Neural progenitor cell (in vitro differentiated cells): ENCODE data around the gene TADA1. TPM values are rescaled to one million over a fixed set of nuclear protein-coding genes. Genes with fewer than 3 reads are reported as not detected.

Source experiments
- DNase-seq: peaks from one replicate; pipeline ENCODE4 v3.0.0-alpha.2; 2016; ENCODE audit warnings: low spot score
- H2AFZ ChIP-seq: fragments of 200-600 bp; sonication (generic); replicated peaks from 2 replicates; pipeline ENCODE4 v1.6.1; 2016; ENCODE audit warnings: antibody characterized with exemption
- H3F3A ChIP-seq: fragments of 200-600 bp; sonication (generic); 2 replicates; pipeline ENCODE4 v1.6.1; 2016; ENCODE audit warnings: antibody characterized with exemption, low read depth
- H3K27ac ChIP-seq: fragments of 200-600 bp; sonication (generic); 2 replicates; pipeline ENCODE4 v1.5.1; 2016; ENCODE audit warnings: mild to moderate bottlenecking
- H3K27me3 ChIP-seq: fragments of 200-600 bp; sonication (generic); 2 replicates; pipeline ENCODE4 v1.6.1; 2016; ENCODE audit warnings: mild to moderate bottlenecking, moderate library complexity
- H3K36me3 ChIP-seq: fragments of 200-600 bp; sonication (generic); 2 replicates; pipeline ENCODE4 v1.5.1; 2016
- H3K4me1 ChIP-seq: fragments of 200-600 bp; sonication (generic); 2 replicates; pipeline ENCODE4 v1.6.1; 2016; ENCODE audit warnings: mixed run types
- H3K4me2 ChIP-seq: fragments of 200-600 bp; sonication (generic); 2 replicates; pipeline ENCODE4 v1.6.1; 2016
- H3K4me3 ChIP-seq: fragments of 200-600 bp; sonication (generic); 2 replicates; pipeline ENCODE4 v1.5.1; 2016
- H3K79me2 ChIP-seq: fragments of 200-600 bp; sonication (generic); 2 replicates; pipeline ENCODE4 v1.6.1; 2016; ENCODE audit warnings: low read depth
- H3K9ac ChIP-seq: fragments of 200-600 bp; sonication (generic); 2 replicates; pipeline ENCODE4 v1.6.1; 2016
- H3K9me3 ChIP-seq: fragments of 200-600 bp; sonication (generic); 2 replicates; pipeline ENCODE4 v1.5.1; 2016; ENCODE audit warnings: low read depth
- H4K20me1 ChIP-seq: fragments of 200-600 bp; sonication (generic); 2 replicates; pipeline ENCODE4 v1.6.1; 2016; ENCODE audit warnings: low read depth
- H3K27ac Mint-ChIP-seq: 3 replicates; pipeline ENCODE4 v1.8.0; 2021; ENCODE audit warnings: mixed read lengths
- H3K27me3 Mint-ChIP-seq: 2 replicates; pipeline ENCODE4 v1.8.0; 2022; ENCODE audit warnings: low read depth, mild to moderate bottlenecking, inconsistent platforms, moderate library complexity, mixed read lengths; ENCODE audit not compliant: insufficient read depth
- H3K36me3 Mint-ChIP-seq: 3 replicates; pipeline ENCODE4 v1.8.0; 2021; ENCODE audit warnings: mixed read lengths
- H3K4me1 Mint-ChIP-seq: 3 replicates; pipeline ENCODE4 v1.8.0; 2021; ENCODE audit warnings: mixed read lengths
- H3K4me3 Mint-ChIP-seq: 3 replicates; pipeline ENCODE4 v1.8.0; 2021; ENCODE audit warnings: mild to moderate bottlenecking, moderate library complexity, mixed read lengths
- H3K9me3 Mint-ChIP-seq: 3 replicates; pipeline ENCODE4 v1.8.0; 2020; ENCODE audit warnings: mixed read lengths
- CTCF ChIP-seq: fragments of 200-600 bp; sonication (generic); IDR thresholded peaks from 2 replicates; pipeline ENCODE4 v1.5.1; 2017; ENCODE audit warnings: antibody characterized with exemption, mild to moderate bottlenecking
- EZH2 ChIP-seq: fragments of 200-600 bp; sonication (generic); IDR thresholded peaks from 2 replicates; pipeline ENCODE4 v1.6.1; 2017; ENCODE audit warnings: antibody characterized with exemption, mild to moderate bottlenecking, moderate library complexity
- EZH2phosphoT487 ChIP-seq: fragments of 200-600 bp; sonication (generic); IDR thresholded peaks from 2 replicates; pipeline ENCODE4 v1.6.1; 2017; ENCODE audit warnings: antibody characterized with exemption
- total RNA-seq: library from RNA; depleted of rRNA; stranded (reverse); fragments of >200 nt; gene quantifications from 2 replicates; pipeline ENCODE4 v1.2.3, GENCODE V29; 2015; ENCODE audit warnings: low replicate concordance

Gene TADA1
- total RNA-seq, 1 donor from 2014 or later, result 54.4 TPM

GRCh38 chr1:166813508-166814223 lies 62.4 kb downstream of the TADA1 start:
- Histone ChIP-seq H3K36me3 (no peaks in the 10 kb centered on the region), H3K27ac (no peak overlapping the region), H3K79me2 (no peaks in the 10 kb centered on the region), H3K4me2 (no peak overlapping the region), H3F3A (no peaks in the 10 kb centered on the region), H3K9me3 (no peaks in the 10 kb centered on the region), H4K20me1 (no peaks in the 10 kb centered on the region), H3K4me3 (no peak overlapping the region), H2AFZ (no peak overlapping the region), H3K9ac (no peak overlapping the region), H3K27me3 (no peaks in the 10 kb centered on the region), H3K4me1 (no peaks in the 10 kb centered on the region)
- H3K4me3 Mint-ChIP-seq, result no peak overlapping the region
- no peak overlapping the region for H3K27ac Mint-ChIP-seq
- no peaks in the 10 kb centered on the region for H3K9me3 Mint-ChIP-seq
- no peak for DNase-seq
- no peaks in the 10 kb centered on the region for H3K36me3 Mint-ChIP-seq
- no peak for TF ChIP-seq EZH2
- TF ChIP-seq CTCF, result no peak
- no peak for TF ChIP-seq EZH2phosphoT487
- peaks cover 4% of the 10 kb centered on the region for H3K4me1 Mint-ChIP-seq
- peaks cover 3% of the 10 kb centered on the region for H3K27me3 Mint-ChIP-seq

- no peaks in the 10 kb centered on the region for H3K9me3 ChIP-seq
Observed at GRCh38 chr1:166811691-166812090, 64.4 kb downstream of the TADA1 start.

GRCh38 chr1:166808952-166809351 lies 67.1 kb downstream of the TADA1 start:
- no peaks in the 10 kb centered on the region for H3K36me3 Mint-ChIP-seq
- DNase-seq, result no peak
- no peak for TF ChIP-seq CTCF
- no peak for TF ChIP-seq EZH2
- no peak for TF ChIP-seq EZH2phosphoT487

More at GRCh38 chr1:166811691-166812090, 64.4 kb downstream of the TADA1 start:
- H3K4me2 ChIP-seq, result no peak overlapping the region
- Mint-ChIP-seq H3K9me3 (no peaks in the 10 kb centered on the region), H3K4me3 (no peak overlapping the region), H3K36me3 (no peaks in the 10 kb centered on the region), H3K27ac (no peak overlapping the region), H3K27me3 (peaks cover 3% of the 10 kb centered on the region), H3K4me1 (peaks cover 6% of the 10 kb centered on the region)
- no peaks in the 10 kb centered on the region for H3K4me1 ChIP-seq
- H2AFZ ChIP-seq, result no peak overlapping the region
- no peak overlapping the region for H3K9ac ChIP-seq
- no peaks in the 10 kb centered on the region for H3F3A ChIP-seq
- H4K20me1 ChIP-seq, result no peaks in the 10 kb centered on the region
- no peak for TF ChIP-seq EZH2phosphoT487
- no peak for TF ChIP-seq EZH2
- TF ChIP-seq CTCF, result no peak
- no peaks in the 10 kb centered on the region for H3K27me3 ChIP-seq
- H3K36me3 ChIP-seq, result no peaks in the 10 kb centered on the region
- no peak overlapping the region for H3K4me3 ChIP-seq
- no peaks in the 10 kb centered on the region for H3K79me2 ChIP-seq
- DNase-seq, result no peak
- no peak overlapping the region for H3K27ac ChIP-seq

More at GRCh38 chr1:166808952-166809351, 67.1 kb downstream of the TADA1 start:
- Histone ChIP-seq H3K79me2 (no peaks in the 10 kb centered on the region), H3K27me3 (no peaks in the 10 kb centered on the region), H3K4me1 (no peaks in the 10 kb centered on the region), H3K9ac (no peak overlapping the region), H4K20me1 (no peaks in the 10 kb centered on the region), H3K4me3 (no peak overlapping the region), H3K36me3 (no peaks in the 10 kb centered on the region), H2AFZ (no peak overlapping the region), H3K27ac (no peak overlapping the region), H3F3A (no peaks in the 10 kb centered on the region), H3K9me3 (no peaks in the 10 kb centered on the region), H3K4me2 (no peak overlapping the region)
- no peak overlapping the region for H3K27ac Mint-ChIP-seq
- H3K9me3 Mint-ChIP-seq, result no peaks in the 10 kb centered on the region
- no peak overlapping the region for H3K4me3 Mint-ChIP-seq
- H3K27me3 Mint-ChIP-seq, result peaks cover 3% of the 10 kb centered on the region
- H3K4me1 Mint-ChIP-seq, result peaks cover 6% of the 10 kb centered on the region

Other genes with a start within 250 kb of the TADA1 start
- 42.8 and 47.7 TPM in 2 replicates for gene POGK, start 36.8 kb downstream of the TADA1 start, total RNA-seq
- gene ILDR2, start 99.3 kb upstream of the TADA1 start, total RNA-seq, result 34.3 and 42.1 TPM in 2 replicates
- gene MAEL, start 113.0 kb upstream of the TADA1 start, total RNA-seq, result 1.2 TPM in 1 of 2 replicates, not detected in the other
- gene GPA33, start 214.1 kb upstream of the TADA1 start, total RNA-seq, result 0.52 and 0.90 TPM in 2 replicates
- 0.06 and 0.59 TPM in 2 replicates for gene STYXL2, start 217.8 kb upstream of the TADA1 start, total RNA-seq